OCI-LY1 (cell line): ENCODE results near the gene MVB12B.

ENCODE experiments used
- CTCF ChIP-seq: fragments of 200-600 bp; sonication (generic), shearing (Covaris generic); IDR thresholded peaks from 2 replicates; pipeline ENCODE4 v1.5.1; 2017; ENCODE audit warnings: mild to moderate bottlenecking, antibody characterized with exemption, low read length, moderate library complexity, mixed read lengths
- EZH2 ChIP-seq: fragments of 200-600 bp; sonication (generic), shearing (Covaris generic); IDR thresholded peaks from 2 replicates; pipeline ENCODE4 v1.8.0; 2017; ENCODE audit warnings: borderline replicate concordance, mixed run types, mild to moderate bottlenecking, antibody characterized with exemption, low read length, moderate library complexity, mixed read lengths

DNA sequence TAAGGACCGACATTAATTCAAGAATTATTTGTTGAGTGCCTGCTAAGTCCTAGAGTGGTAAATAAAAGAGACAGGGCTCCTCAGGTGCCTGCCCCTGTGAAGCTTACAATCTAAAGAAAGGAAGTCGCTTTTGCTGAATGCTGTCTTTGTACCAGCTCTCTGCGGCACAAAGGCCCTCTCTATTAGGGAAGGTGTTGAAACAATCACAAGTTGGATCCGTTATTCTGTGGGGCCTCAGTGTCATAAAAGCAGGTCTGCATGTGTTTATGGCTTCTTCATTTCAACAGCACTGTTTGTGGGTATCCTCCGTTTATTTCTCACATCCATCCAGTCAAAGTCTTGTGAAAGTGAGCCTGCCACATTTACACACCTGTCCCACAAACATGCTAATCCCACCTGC is 7.0 kb upstream of the MVB12B start:
- TF ChIP-seq EZH2 (no peak), CTCF (no peak)
